ENCODE results near the gene PIK3R6. TPM values are rescaled to one million over a fixed set of nuclear protein-coding genes. Genes with fewer than 3 reads are reported as not detected.

Gene PIK3R6
- total RNA-seq, 1 experiment from 2014 or later = not detected

DNA sequence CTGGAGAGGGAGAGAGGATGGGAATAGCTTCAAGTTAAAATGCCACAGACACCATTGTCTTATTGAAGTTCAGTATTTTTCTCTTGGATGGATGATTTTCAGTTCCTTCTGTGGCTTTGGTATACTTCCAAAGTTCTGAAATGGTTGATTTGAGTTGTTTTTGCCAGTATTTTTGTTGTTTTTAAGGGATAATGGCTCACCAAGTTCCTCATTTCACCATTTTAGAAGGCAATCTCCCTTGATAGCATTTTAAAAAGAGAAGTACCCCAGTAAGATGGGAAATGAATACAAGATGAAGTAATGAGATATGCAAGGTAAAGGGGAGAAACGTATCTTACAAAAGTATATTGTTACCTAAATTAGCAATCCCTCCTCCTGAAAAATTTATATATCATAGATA lies 90.6 kb downstream of the PIK3R6 start:
- H3T11ph ChIP-seq (ENCODE audit: low read length) = no peak overlapping the region
- no peak overlapping the region for H2BK120ac ChIP-seq (ENCODE audit: low read depth, low read length, poor library complexity, severe bottlenecking)
- Mint-ChIP-seq H3K36me3 (ENCODE audit: insufficient read depth in 1 of 3, low read depth in 3 of 3) (no peaks in the 10 kb centered on the region), H3K9me3 (no peaks in the 10 kb centered on the region), H3K4me3 (no peak overlapping the region), H3K27me3 (ENCODE audit: low read depth) (peaks cover 3% of the 10 kb centered on the region; the same call in 1 of the 2 replicates), H3K27ac (no peak overlapping the region), H3K4me1 (peaks cover 7 to 8% of the 10 kb centered on the region in 2 experiments; a peak in 3 of 4 replicates)
- no peaks in the 10 kb centered on the region for H3K27me3 ChIP-seq (ENCODE audit: insufficient read depth, low read length)
- H3K56ac ChIP-seq (ENCODE audit: insufficient read length, low read depth, low read length) = no peak overlapping the region
- no peak overlapping the region for H3K18ac ChIP-seq (ENCODE audit: insufficient read length, low read depth, low read length)
- H3K4me2 ChIP-seq (ENCODE audit: insufficient read depth, insufficient read length, low read length) = no peak overlapping the region
- no peak overlapping the region for H2AK5ac ChIP-seq (ENCODE audit: insufficient read length, low read length)
- no peak overlapping the region for H2BK20ac ChIP-seq (ENCODE audit: low read depth, low read length, poor library complexity, severe bottlenecking)
- H3K23me2 ChIP-seq (ENCODE audit: insufficient read length, low read depth, low read length, poor library complexity, severe bottlenecking) = no peaks in the 10 kb centered on the region
- TF ChIP-seq, protein P1, sequence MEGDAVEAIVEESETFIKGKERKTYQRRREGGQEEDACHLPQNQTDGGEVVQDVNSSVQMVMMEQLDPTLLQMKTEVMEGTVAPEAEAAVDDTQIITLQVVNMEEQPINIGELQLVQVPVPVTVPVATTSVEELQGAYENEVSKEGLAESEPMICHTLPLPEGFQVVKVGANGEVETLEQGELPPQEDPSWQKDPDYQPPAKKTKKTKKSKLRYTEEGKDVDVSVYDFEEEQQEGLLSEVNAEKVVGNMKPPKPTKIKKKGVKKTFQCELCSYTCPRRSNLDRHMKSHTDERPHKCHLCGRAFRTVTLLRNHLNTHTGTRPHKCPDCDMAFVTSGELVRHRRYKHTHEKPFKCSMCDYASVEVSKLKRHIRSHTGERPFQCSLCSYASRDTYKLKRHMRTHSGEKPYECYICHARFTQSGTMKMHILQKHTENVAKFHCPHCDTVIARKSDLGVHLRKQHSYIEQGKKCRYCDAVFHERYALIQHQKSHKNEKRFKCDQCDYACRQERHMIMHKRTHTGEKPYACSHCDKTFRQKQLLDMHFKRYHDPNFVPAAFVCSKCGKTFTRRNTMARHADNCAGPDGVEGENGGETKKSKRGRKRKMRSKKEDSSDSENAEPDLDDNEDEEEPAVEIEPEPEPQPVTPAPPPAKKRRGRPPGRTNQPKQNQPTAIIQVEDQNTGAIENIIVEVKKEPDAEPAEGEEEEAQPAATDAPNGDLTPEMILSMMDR (conservative IDR thresholded peaks at IDR 0.05) = no peak
- H2BK5ac ChIP-seq (ENCODE audit: insufficient read length, low read length) = no peak overlapping the region
- no peak overlapping the region for H4K91ac ChIP-seq (ENCODE audit: insufficient read length, low read depth, low read length)
- no CpG with 5 or more reads among the region's 1 CpG for WGBS (ENCODE audit: extremely low coverage, insufficient read length, low lambda C conversion rate)
- no peak overlapping the region for H4K8ac ChIP-seq (replicated peaks; ENCODE audit: insufficient read length, low read depth, low read length)
- H3K9ac ChIP-seq (ENCODE audit: extremely low read depth, insufficient read length, low read length) = no peak overlapping the region
- H3K23ac ChIP-seq (ENCODE audit: insufficient read length, low read depth, low read length) = no peak overlapping the region
- no peaks in the 10 kb centered on the region for H4K20me1 ChIP-seq (ENCODE audit: control insufficient read depth, insufficient read depth, insufficient read length)
- H3K4ac ChIP-seq (ENCODE audit: low read depth, low read length) = no peak overlapping the region
- H3K79me2 ChIP-seq (ENCODE audit: insufficient read depth, low read length) = no peaks in the 10 kb centered on the region
- H3K9me3 ChIP-seq (ENCODE audit: control insufficient read depth, low read depth, low read length) = no peaks in the 10 kb centered on the region
- H4K5ac ChIP-seq (ENCODE audit: insufficient read length, low read depth, low read length) = no peak overlapping the region
- no peak overlapping the region for H3K27ac ChIP-seq (ENCODE audit: insufficient read length, low read depth, low read length)
- no peaks in the 10 kb centered on the region for H3K4me1 ChIP-seq (ENCODE audit: insufficient read depth, low read length)
- H2BK12ac ChIP-seq (ENCODE audit: insufficient read length, low read depth, low read length) = no peak overlapping the region
- H2AFZ ChIP-seq (ENCODE audit: low read length) = no peak overlapping the region
- H2BK15ac ChIP-seq (ENCODE audit: low read depth, low read length) = no peak overlapping the region
- no peaks in the 10 kb centered on the region for H3K79me1 ChIP-seq (ENCODE audit: insufficient read depth, low read depth, low read length, poor library complexity, severe bottlenecking)
- H3K14ac ChIP-seq (ENCODE audit: insufficient read depth, low read length) = no peak overlapping the region
- DNase-seq = no peak
